Measurements from ENCODE around the gene FBXO31. TPM values are rescaled to one million over a fixed set of nuclear protein-coding genes. Genes with fewer than 3 reads are reported as not detected.

FBXO31 gene
- total RNA-seq, 1 experiment from 2014 or later: 53.9 TPM

- CTCF ChIA-PET: interaction anchor here (0.6 to 2.0 kb wide), 3 partner anchors 11 to 178 kb away, joined by 3 to 6 read pairs (median 5); no protein-coding TSS in a partner anchor
- no peak for DNase-seq (ENCODE audit: unreplicated experiment)
- Mint-ChIP-seq H3K27me3 (ENCODE audit: insufficient read depth, unreplicated experiment) (no peaks in the 10 kb centered on the region), H3K36me3 (ENCODE audit: insufficient read depth, unreplicated experiment) (peaks cover 6% of the 10 kb centered on the region), H3K9me3 (ENCODE audit: unreplicated experiment) (no peaks in the 10 kb centered on the region), H3K27ac (ENCODE audit: low read depth, unreplicated experiment) (no peak overlapping the region), H3K4me1 (ENCODE audit: insufficient read depth, unreplicated experiment) (peaks cover 14% of the 10 kb centered on the region), H3K4me3 (ENCODE audit: unreplicated experiment) (no peak overlapping the region)
- BruUV-seq (replicated peaks): no TSS peak
- POLR2A ChIA-PET: no interaction called here
- intact Hi-C loops (cut with micrococcal nuclease): no loop called here
- TF ChIP-seq CTCF (IDR thresholded peaks at IDR 0.05; ENCODE audit: unreplicated experiment): no peak
Observed at GRCh38 chr16:87322833-87323726, 60.5 kb downstream of the FBXO31 start.

- ChIA-PET CTCF (interaction anchor here (1.1 kb wide), 1 partner anchor 313 kb away, joined by 3 read pairs; no protein-coding TSS in a partner anchor), POLR2A (interaction anchor here (0.8 kb wide), 1 partner anchor 12 kb away, joined by 3 read pairs; no protein-coding TSS in a partner anchor)
- H3K4me3 Mint-ChIP-seq (ENCODE audit: unreplicated experiment): no peak overlapping the region
- H3K36me3 Mint-ChIP-seq (ENCODE audit: insufficient read depth, unreplicated experiment): peaks cover 6% of the 10 kb centered on the region
- intact Hi-C loops (cut with micrococcal nuclease): no loop called here
- H3K9me3 Mint-ChIP-seq (ENCODE audit: unreplicated experiment): no peaks in the 10 kb centered on the region
- no peaks in the 10 kb centered on the region for H3K27me3 Mint-ChIP-seq (ENCODE audit: insufficient read depth, unreplicated experiment)
- TF ChIP-seq CTCF (IDR thresholded peaks at IDR 0.05; ENCODE audit: unreplicated experiment): no peak
- no peak overlapping the region for H3K27ac Mint-ChIP-seq (ENCODE audit: low read depth, unreplicated experiment)
- no peak for DNase-seq (ENCODE audit: unreplicated experiment)
- no TSS peak for BruUV-seq (replicated peaks)
- H3K4me1 Mint-ChIP-seq (ENCODE audit: insufficient read depth, unreplicated experiment): peaks cover 14% of the 10 kb centered on the region
Observed at GRCh38 chr16:87322360-87322759, 61.2 kb downstream of the FBXO31 start.

GRCh38 chr16:87321336-87322107 lies 62.1 kb downstream of the FBXO31 start:
- BruUV-seq (replicated peaks): no TSS peak
- CTCF ChIA-PET: interaction anchor here (1.1 kb wide), 1 partner anchor 313 kb away, joined by 3 read pairs; no protein-coding TSS in a partner anchor
- H3K36me3 Mint-ChIP-seq (ENCODE audit: insufficient read depth, unreplicated experiment): peaks cover 6% of the 10 kb centered on the region
- no peak overlapping the region for H3K4me3 Mint-ChIP-seq (ENCODE audit: unreplicated experiment)
- no peak for DNase-seq (ENCODE audit: unreplicated experiment)
- no peak overlapping the region for H3K27ac Mint-ChIP-seq (ENCODE audit: low read depth, unreplicated experiment)
- TF ChIP-seq CTCF (IDR thresholded peaks at IDR 0.05; ENCODE audit: unreplicated experiment): no peak
- POLR2A ChIA-PET: interaction anchor here (0.8 kb wide), 1 partner anchor 13 kb away, joined by 3 read pairs; no protein-coding TSS in a partner anchor
- no peaks in the 10 kb centered on the region for H3K27me3 Mint-ChIP-seq (ENCODE audit: insufficient read depth, unreplicated experiment)
- intact Hi-C loops (cut with micrococcal nuclease): no loop called here
- H3K4me1 Mint-ChIP-seq (ENCODE audit: insufficient read depth, unreplicated experiment): peaks cover 14% of the 10 kb centered on the region
- no peaks in the 10 kb centered on the region for H3K9me3 Mint-ChIP-seq (ENCODE audit: unreplicated experiment)
